ENCODE results near the gene TREML1. TPM values are rescaled to one million over a fixed set of nuclear protein-coding genes. Genes with fewer than 3 reads are reported as not detected.

The TREML1 gene
- total RNA-seq, 6 experiments from 2014 or later = not detected

GRCh38 chr6:41167173-41167963 lies 13.2 kb upstream of the TREML1 start:
- Mint-ChIP-seq H3K27me3 (ENCODE audit: insufficient read depth) (peaks cover 18% of the 10 kb centered on the region), H3K4me3 (no peak overlapping the region), H3K9me3 (no peaks in the 10 kb centered on the region), H3K4me1 (ENCODE audit: low read depth) (no peaks in the 10 kb centered on the region), H3K36me3 (ENCODE audit: low read depth) (no peaks in the 10 kb centered on the region), H3K27ac (no peak overlapping the region)
- no peak for DNase-seq
- no peak for TF ChIP-seq CTCF (IDR thresholded peaks at IDR 0.05)

- Mint-ChIP-seq H3K4me1 (ENCODE audit: low read depth) (no peaks in the 10 kb centered on the region), H3K27ac (no peak overlapping the region), H3K36me3 (ENCODE audit: low read depth) (no peaks in the 10 kb centered on the region), H3K9me3 (no peaks in the 10 kb centered on the region), H3K4me3 (no peak overlapping the region), H3K27me3 (ENCODE audit: insufficient read depth) (peaks cover 14% of the 10 kb centered on the region)
- no peak for TF ChIP-seq CTCF (IDR thresholded peaks at IDR 0.05)
- DNase-seq = no peak
Measured at GRCh38 chr6:41164551-41165120, 10.5 kb upstream of the TREML1 start.

- Mint-ChIP-seq H3K4me3 (no peak overlapping the region), H3K36me3 (ENCODE audit: low read depth) (no peaks in the 10 kb centered on the region), H3K27ac (no peak overlapping the region), H3K4me1 (ENCODE audit: low read depth) (no peaks in the 10 kb centered on the region), H3K27me3 (ENCODE audit: insufficient read depth) (peaks cover 14% of the 10 kb centered on the region), H3K9me3 (no peaks in the 10 kb centered on the region)
- no peak for TF ChIP-seq CTCF (IDR thresholded peaks at IDR 0.05)
- DNase-seq = no peak
Measured at GRCh38 chr6:41163419-41163717, 9.2 kb upstream of the TREML1 start.

DNA sequence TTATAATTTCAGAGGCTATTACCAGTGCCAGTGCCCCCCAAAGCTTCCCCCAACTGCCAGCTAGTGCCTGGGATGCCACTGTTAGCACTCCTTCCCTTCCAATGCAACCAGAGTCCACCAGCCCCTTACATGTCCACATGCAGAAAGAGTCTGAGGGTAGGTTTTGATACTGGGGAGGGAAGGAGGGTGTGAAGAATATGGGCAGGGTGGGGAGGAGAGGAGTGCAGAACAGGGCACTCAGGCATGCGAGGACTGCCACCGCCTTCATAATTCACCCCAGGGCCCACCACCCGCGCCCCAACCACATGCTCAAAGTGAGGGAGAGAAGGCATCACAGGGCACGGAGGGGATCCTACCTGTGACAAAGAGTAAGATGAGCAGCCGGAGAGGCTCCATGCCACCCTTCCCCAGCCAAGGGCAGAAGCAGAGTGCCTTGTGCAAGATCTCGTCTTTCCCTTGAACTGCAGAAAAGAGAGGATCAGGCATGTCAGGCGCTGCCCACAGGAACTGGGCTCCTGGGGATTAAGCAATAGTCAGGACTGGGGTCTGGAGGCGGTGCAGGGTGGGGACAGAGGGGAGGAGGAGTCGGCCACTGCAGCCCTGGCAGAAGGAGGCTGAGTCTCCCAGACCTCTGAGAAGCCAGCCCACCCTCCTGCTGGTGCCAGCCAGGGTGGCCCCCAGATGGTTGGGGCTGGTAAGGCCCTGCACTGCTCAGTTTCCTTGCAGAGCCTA lies 8.7 kb upstream of the TREML1 start, which contains the start of gene TREM2:
TSS of gene TREM2 (minus strand) at position 430 of the 732 bp plus-strand sequence. CDS start at position 396, 34 bp downstream.
- Mint-ChIP-seq H3K9me3 (no peaks in the 10 kb centered on the region), H3K27ac (no peak within 1 kb of the TSS), H3K4me1 (ENCODE audit: low read depth) (no peaks in the 10 kb centered on the region), H3K4me3 (no peak within 1 kb of the TSS), H3K27me3 (ENCODE audit: insufficient read depth) (peaks cover 14% of the 10 kb centered on the region), H3K36me3 (ENCODE audit: low read depth) (no peaks in the 10 kb centered on the region)
- TF ChIP-seq CTCF (IDR thresholded peaks at IDR 0.05) = no peak
- DNase-seq = no peak

DNA sequence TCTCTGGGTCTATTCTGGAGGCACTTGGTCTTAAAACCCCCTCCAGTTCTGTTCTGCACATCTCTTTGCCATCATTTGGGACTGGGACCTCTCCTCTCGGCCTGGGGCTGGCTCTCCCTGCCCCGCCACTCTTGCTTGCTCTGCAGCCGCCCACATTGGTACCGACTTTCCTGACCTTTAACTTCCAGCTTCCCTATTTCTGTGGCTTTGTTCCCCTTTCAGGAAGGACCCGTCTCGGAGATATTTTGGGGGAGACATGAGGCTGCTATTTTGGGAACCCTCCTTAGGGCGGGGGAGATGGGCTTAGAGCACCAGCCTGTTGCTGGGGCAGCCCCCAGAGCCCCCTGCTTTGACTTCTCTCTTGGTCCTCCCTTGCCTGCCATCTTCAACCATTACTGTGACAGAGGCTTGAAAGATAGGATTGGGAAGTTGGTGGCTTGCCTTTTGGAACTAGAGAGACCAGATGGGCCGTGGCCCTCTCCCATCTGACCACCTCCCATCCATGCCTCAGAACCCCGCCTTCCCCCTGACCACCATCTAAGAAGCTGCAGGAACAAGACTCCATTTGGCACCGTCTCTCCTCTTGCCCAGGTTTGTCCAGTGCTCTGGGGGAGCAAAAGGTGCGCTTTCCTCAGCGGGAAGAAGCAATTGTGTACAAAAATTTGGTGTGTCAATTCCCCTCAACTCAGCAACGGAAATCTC lies 7.9 kb upstream of the TREML1 start:
- Mint-ChIP-seq H3K27me3 (ENCODE audit: insufficient read depth) (peaks cover 18% of the 10 kb centered on the region), H3K4me1 (ENCODE audit: low read depth) (no peaks in the 10 kb centered on the region), H3K9me3 (no peaks in the 10 kb centered on the region), H3K36me3 (ENCODE audit: low read depth) (no peaks in the 10 kb centered on the region), H3K27ac (no peak overlapping the region), H3K4me3 (no peak overlapping the region)
- TF ChIP-seq CTCF (IDR thresholded peaks at IDR 0.05) = no peak
- no peak for DNase-seq
